Measurements from ENCODE around the gene MRPS23. TPM values are rescaled to one million over a fixed set of nuclear protein-coding genes. Genes with fewer than 3 reads are reported as not detected.

The MRPS23 gene
- total and polyA plus RNA-seq, 2 of the 13 experiments (the other 11 are each of a cell fraction or from before 2014, with no cell fraction given): 63.2 to 181 TPM

DNA sequence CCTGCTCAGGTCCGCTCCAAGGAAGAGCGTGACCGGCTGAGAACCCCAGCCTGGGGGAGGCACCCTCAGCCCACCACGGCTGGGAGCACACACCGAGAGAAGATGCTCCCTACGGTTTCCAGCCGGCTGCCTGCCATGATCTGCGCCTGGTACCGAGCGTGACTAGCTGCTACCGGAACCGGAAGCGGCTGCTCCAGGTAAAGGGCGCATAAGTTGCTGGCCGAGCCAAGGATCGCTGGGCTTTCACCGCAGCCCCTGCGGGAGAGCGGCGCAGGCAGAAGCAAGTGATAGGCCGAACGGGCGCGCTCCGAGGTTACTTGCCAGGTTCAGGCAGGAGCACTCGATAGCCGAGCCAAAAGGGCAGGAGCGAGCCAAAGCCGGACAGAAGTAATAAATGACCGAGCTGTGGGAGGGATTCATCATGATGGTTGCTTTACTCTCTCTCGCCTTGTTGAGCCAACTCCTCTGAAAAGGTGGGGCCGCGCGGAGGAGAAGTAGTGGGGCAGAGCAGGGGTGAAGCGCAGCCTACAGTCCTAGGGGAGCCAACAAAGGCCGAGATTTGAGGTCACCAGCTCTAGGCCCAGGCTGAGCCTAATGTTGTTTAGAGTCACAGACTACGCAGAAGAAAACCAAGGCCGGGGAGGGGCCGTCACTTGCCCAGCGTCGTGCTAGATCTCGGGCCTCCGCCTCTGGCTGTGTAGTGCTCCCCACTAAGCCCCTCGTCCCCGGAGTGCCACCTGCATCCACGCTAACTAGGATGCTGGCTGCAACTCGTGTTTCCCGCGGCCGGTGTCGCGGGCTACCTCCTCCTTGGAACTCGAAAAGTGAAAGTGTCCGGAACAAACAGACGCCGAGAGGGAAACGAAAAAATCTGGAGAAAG lies at the start of gene MRPS23 (continued):
- peak; percentile 72; the same call in 1 of the 2 replicates for TF ChIP-seq ZSCAN29 (CRISPR knock-in tag; conservative IDR thresholded peaks at IDR 0.05)
- TF ChIP-seq KLF6 (CRISPR knock-in tag; IDR thresholded peaks at IDR 0.05): peak; percentile 97
- peak; percentile 98 for TF ChIP-seq NFATC3 (CRISPR knock-in tag; IDR thresholded peaks at IDR 0.05)
- no peak for TF ChIP-seq CENPX (CRISPR knock-in tag; IDR thresholded peaks at IDR 0.05)
- peak; percentile 89 for TF ChIP-seq FOXO1 (CRISPR knock-in tag; IDR thresholded peaks at IDR 0.05)
- TF ChIP-seq PITX1 (CRISPR knock-in tag; IDR thresholded peaks at IDR 0.05): peak; percentile 94
- TF ChIP-seq MEIS2 (CRISPR knock-in tag; IDR thresholded peaks at IDR 0.05): peak; percentile 93
- TF ChIP-seq, protein P1, sequence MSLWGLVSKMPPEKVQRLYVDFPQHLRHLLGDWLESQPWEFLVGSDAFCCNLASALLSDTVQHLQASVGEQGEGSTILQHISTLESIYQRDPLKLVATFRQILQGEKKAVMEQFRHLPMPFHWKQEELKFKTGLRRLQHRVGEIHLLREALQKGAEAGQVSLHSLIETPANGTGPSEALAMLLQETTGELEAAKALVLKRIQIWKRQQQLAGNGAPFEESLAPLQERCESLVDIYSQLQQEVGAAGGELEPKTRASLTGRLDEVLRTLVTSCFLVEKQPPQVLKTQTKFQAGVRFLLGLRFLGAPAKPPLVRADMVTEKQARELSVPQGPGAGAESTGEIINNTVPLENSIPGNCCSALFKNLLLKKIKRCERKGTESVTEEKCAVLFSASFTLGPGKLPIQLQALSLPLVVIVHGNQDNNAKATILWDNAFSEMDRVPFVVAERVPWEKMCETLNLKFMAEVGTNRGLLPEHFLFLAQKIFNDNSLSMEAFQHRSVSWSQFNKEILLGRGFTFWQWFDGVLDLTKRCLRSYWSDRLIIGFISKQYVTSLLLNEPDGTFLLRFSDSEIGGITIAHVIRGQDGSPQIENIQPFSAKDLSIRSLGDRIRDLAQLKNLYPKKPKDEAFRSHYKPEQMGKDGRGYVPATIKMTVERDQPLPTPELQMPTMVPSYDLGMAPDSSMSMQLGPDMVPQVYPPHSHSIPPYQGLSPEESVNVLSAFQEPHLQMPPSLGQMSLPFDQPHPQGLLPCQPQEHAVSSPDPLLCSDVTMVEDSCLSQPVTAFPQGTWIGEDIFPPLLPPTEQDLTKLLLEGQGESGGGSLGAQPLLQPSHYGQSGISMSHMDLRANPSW (CRISPR knock-in tag; IDR thresholded peaks at IDR 0.05; ENCODE audit: borderline replicate concordance): peak; percentile 100
- peak; percentile 97 for TF ChIP-seq GATAD2A (CRISPR knock-in tag; IDR thresholded peaks at IDR 0.05)
- TF ChIP-seq ZNF749 (CRISPR knock-in tag; IDR thresholded peaks at IDR 0.05; ENCODE audit: borderline replicate concordance): peak; percentile 97
- TF ChIP-seq ATF7 (IDR thresholded peaks at IDR 0.05): no peak
- 0 out of 2 replicates have a peak, but pooled peaks have one; percentile 87 for TF ChIP-seq ATF7 (CRISPR knock-in tag; IDR thresholded peaks at IDR 0.05)
- peak; percentile 97 for TF ChIP-seq KDM5A (IDR thresholded peaks at IDR 0.05; ENCODE audit: borderline replicate concordance, low read length)
- no peak for TF ChIP-seq TCF12 (IDR thresholded peaks at IDR 0.05)
- peak; percentile 91 for TF ChIP-seq TCF12 (CRISPR knock-in tag; IDR thresholded peaks at IDR 0.05)
- TF ChIP-seq, protein P2, sequence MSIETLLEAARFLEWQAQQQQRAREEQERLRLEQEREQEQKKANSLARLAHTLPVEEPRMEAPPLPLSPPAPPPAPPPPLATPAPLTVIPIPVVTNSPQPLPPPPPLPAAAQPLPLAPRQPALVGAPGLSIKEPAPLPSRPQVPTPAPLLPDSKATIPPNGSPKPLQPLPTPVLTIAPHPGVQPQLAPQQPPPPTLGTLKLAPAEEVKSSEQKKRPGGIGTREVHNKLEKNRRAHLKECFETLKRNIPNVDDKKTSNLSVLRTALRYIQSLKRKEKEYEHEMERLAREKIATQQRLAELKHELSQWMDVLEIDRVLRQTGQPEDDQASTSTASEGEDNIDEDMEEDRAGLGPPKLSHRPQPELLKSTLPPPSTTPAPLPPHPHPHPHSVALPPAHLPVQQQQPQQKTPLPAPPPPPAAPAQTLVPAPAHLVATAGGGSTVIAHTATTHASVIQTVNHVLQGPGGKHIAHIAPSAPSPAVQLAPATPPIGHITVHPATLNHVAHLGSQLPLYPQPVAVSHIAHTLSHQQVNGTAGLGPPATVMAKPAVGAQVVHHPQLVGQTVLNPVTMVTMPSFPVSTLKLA (IDR thresholded peaks at IDR 0.05): peak; percentile 80
- peak; percentile 89 for TF ChIP-seq HMG20B (CRISPR knock-in tag; conservative IDR thresholded peaks at IDR 0.05)
- peak; percentile 96 for TF ChIP-seq HIVEP1 (CRISPR knock-in tag; IDR thresholded peaks at IDR 0.05)
- TF ChIP-seq SAP130 (CRISPR knock-in tag; IDR thresholded peaks at IDR 0.05; ENCODE audit: low read depth): peak; percentile 99
- peak; percentile 80 to 86 for TF ChIP-seq POLR2A (IDR thresholded peaks at IDR 0.05; ENCODE audit: insufficient read depth in 1 of 2, low read depth in 2 of 2, low read length in 2 of 2)
- TF ChIP-seq ZNF703 (CRISPR knock-in tag; IDR thresholded peaks at IDR 0.05; ENCODE audit: borderline replicate concordance): peak; percentile 96
- TF ChIP-seq ZFYVE20 (CRISPR knock-in tag; IDR thresholded peaks at IDR 0.05; ENCODE audit: borderline replicate concordance, low read depth): no peak
- no peak for TF ChIP-seq ZNF549 (CRISPR knock-in tag; IDR thresholded peaks at IDR 0.05)
- peak; percentile 74; the same call in 1 of the 2 replicates for TF ChIP-seq SSRP1 (CRISPR knock-in tag; IDR thresholded peaks at IDR 0.05)
- peak; percentile 99 for TF ChIP-seq ERF (CRISPR knock-in tag; IDR thresholded peaks at IDR 0.05)
- TF ChIP-seq ZFP91 (CRISPR knock-in tag; IDR thresholded peaks at IDR 0.05; ENCODE audit: borderline replicate concordance): peak; percentile 98
- no peak for TF ChIP-seq PCBP2 (optimal IDR thresholded peaks at IDR 0.05; ENCODE audit: low read depth, low read length, poor library complexity, severe bottlenecking)

Measured in HepG2 (cell line).